KMS-11 (cell line): Measurements from ENCODE around the gene MTRR.
"Not testable (repeated sequence)": the region's sequence is repeated elsewhere in the genome, so short reads cannot be mapped to it uniquely, and the experiment has no call there.

Experiments
- H2AFZ ChIP-seq: fragments of 200-600 bp; sonication (generic); 2 replicates; pipeline ENCODE4 v1.6.1; 2016; ENCODE audit warnings: antibody characterized with exemption, mixed run types, low read depth
- H3K27ac ChIP-seq: fragments of 200-600 bp; sonication (generic); 2 replicates; pipeline ENCODE4 v1.6.1; 2016; ENCODE audit warnings: mild to moderate bottlenecking, mixed run types
- H3K27me3 ChIP-seq: fragments of 200-600 bp; sonication (generic); 2 replicates; pipeline ENCODE4 v1.6.1; 2017; ENCODE audit warnings: mild to moderate bottlenecking, low read depth, mixed run types, moderate library complexity; ENCODE audit not compliant: insufficient read depth
- H3K36me3 ChIP-seq: fragments of 200-600 bp; sonication (generic); 2 replicates; pipeline ENCODE4 v1.6.1; 2017; ENCODE audit warnings: mild to moderate bottlenecking, mixed run types; ENCODE audit not compliant: insufficient read depth
- H3K4me1 ChIP-seq: fragments of 200-600 bp; sonication (generic); 2 replicates; pipeline ENCODE4 v1.6.1; 2016; ENCODE audit warnings: mild to moderate bottlenecking, low read depth, mixed run types; ENCODE audit not compliant: poor library complexity, severe bottlenecking
- H3K4me2 ChIP-seq: fragments of 200-600 bp; sonication (generic); 2 replicates; pipeline ENCODE4 v1.7.0; 2016; ENCODE audit warnings: mild to moderate bottlenecking, mixed run types
- H3K4me3 ChIP-seq: fragments of 200-600 bp; sonication (generic); IDR thresholded peaks from 2 replicates; pipeline ENCODE4 v1.6.1; 2017; ENCODE audit warnings: low read depth, low read length, mixed read lengths; ENCODE audit not compliant: insufficient read depth
- H3K79me2 ChIP-seq: fragments of 200-600 bp; sonication (generic); 2 replicates; pipeline ENCODE4 v1.6.1; 2016; ENCODE audit warnings: low read depth, mixed run types; ENCODE audit not compliant: insufficient read depth
- H3K9ac ChIP-seq: fragments of 200-600 bp; sonication (generic); 2 replicates; pipeline ENCODE4 v1.6.1; 2016; ENCODE audit warnings: mild to moderate bottlenecking, mixed run types
- H4K20me1 ChIP-seq: fragments of 200-600 bp; sonication (generic); 2 replicates; pipeline ENCODE4 v1.6.1; 2016; ENCODE audit warnings: mild to moderate bottlenecking, mixed run types; ENCODE audit not compliant: insufficient read depth
- CTCF ChIP-seq: fragments of 200-600 bp; sonication (generic); conservative IDR thresholded peaks from 2 replicates; pipeline ENCODE4 v1.6.1; 2017; ENCODE audit warnings: low read depth, mild to moderate bottlenecking, antibody characterized with exemption, low read length, moderate library complexity, mixed read lengths

MTRR gene

GRCh38 chr5:7908317-7908716 lies 39.4 kb downstream of the MTRR start:
- Histone ChIP-seq H3K4me2 (no peak overlapping the region), H3K4me3 (no peak overlapping the region), H4K20me1 (no peaks in the 10 kb centered on the region), H3K9ac (no peak overlapping the region), H3K79me2 (no peaks in the 10 kb centered on the region), H3K27ac (no peak overlapping the region), H3K36me3 (0 out of 2 replicates have a peak, but pooled peaks cover 9% of the 10 kb centered on the region), H2AFZ (no peak overlapping the region), H3K27me3 (no peaks in the 10 kb centered on the region), H3K4me1 (no peaks in the 10 kb centered on the region)
- TF ChIP-seq CTCF: no peak

- 0 out of 2 replicates have a peak, but pooled peaks cover 6% of the 10 kb centered on the region for H3K36me3 ChIP-seq
- H3K4me3 ChIP-seq: no peak overlapping the region
These were observed 41.9 kb downstream of the MTRR start for GRCh38 chr5:7910738-7911428.

GRCh38 chr5:7911429-7911771 lies 42.5 kb downstream of the MTRR start:
- H3K27ac ChIP-seq, H3K79me2 ChIP-seq, H3K36me3 ChIP-seq, H4K20me1 ChIP-seq, H3K4me2 ChIP-seq, H2AFZ ChIP-seq, H3K4me3 ChIP-seq, H3K27me3 ChIP-seq, H3K9ac ChIP-seq, H3K4me1 ChIP-seq: not testable (repeated sequence)

More at GRCh38 chr5:7910738-7911428, 41.9 kb downstream of the MTRR start:
- Histone ChIP-seq H3K9ac (no peak overlapping the region), H4K20me1 (no peaks in the 10 kb centered on the region), H3K79me2 (no peaks in the 10 kb centered on the region), H3K27me3 (no peaks in the 10 kb centered on the region), H2AFZ (no peak overlapping the region), H3K4me2 (no peak overlapping the region), H3K27ac (no peak overlapping the region), H3K4me1 (no peaks in the 10 kb centered on the region)
- no peak for TF ChIP-seq CTCF

- no peak overlapping the region for H3K4me2 ChIP-seq
- no peak overlapping the region for H3K27ac ChIP-seq
- no peaks in the 10 kb centered on the region for H3K36me3 ChIP-seq
- no peaks in the 10 kb centered on the region for H4K20me1 ChIP-seq
- TF ChIP-seq CTCF: no peak
- no peak overlapping the region for H2AFZ ChIP-seq
- H3K27me3 ChIP-seq: no peaks in the 10 kb centered on the region
- H3K9ac ChIP-seq: no peak overlapping the region
- no peak overlapping the region for H3K4me3 ChIP-seq
- H3K79me2 ChIP-seq: no peaks in the 10 kb centered on the region
- no peaks in the 10 kb centered on the region for H3K4me1 ChIP-seq
These were observed 47.3 kb downstream of the MTRR start for GRCh38 chr5:7916171-7916804.
